HCT116 (cell line): ENCODE measurements around the gene NLRP5. TPM values are rescaled to one million over a fixed set of nuclear protein-coding genes. Genes with fewer than 3 reads are reported as not detected.

Experiments
- ATAC-seq: fragments of 200-7000 bp; cut with Tn5 transposase; 2 replicates; pipeline ENCODE4 v1.9.1; 2020; ENCODE audit warnings: mild to moderate bottlenecking, moderate library complexity
- BruUV-seq: library from RNA; stranded (reverse); fragments of 400-500 nt; replicated peaks from 2 replicates; lab custom pipeline; 2021; lab: Mats Ljungman, UMichigan
- CTCF ChIA-PET: fragments of 300-600 bp; sonication (Branson Sonifier 250); formaldehyde crosslinking; loops from one replicate; lab custom pipeline; 2021; ENCODE audit warnings: antibody characterized with exemption; lab: Charles Lee
- POLR2A ChIA-PET: fragments of 300-600, 350-600 bp; sonication (Branson Sonifier 250); formaldehyde crosslinking; loops from one replicate; lab custom pipeline; 2021; ENCODE audit warnings: antibody characterized with exemption; lab: Charles Lee
- RAD21 ChIA-PET, 2 experiments: fragments of 300-600 bp; sonication (Branson Sonifier 250); formaldehyde crosslinking; loops; one replicate each; lab custom pipeline; 2023; ENCODE audit warnings: low total read pairs in 2 of 2; ENCODE audit not compliant: uncharacterized antibody in 2 of 2, unreplicated experiment in 2 of 2, low non-redundant PET in 1 of 2; lab: Charles Lee
- DNase-seq: peaks from one replicate; pipeline ENCODE4 v3.0.0-alpha.2; 2010; ENCODE audit warnings: low read depth, low spot score
- H2AFZ ChIP-seq: fragments of 200-600 bp; shearing (Covaris generic), sonication (generic); 2 replicates; pipeline ENCODE4 v1.6.1; 2017; ENCODE audit warnings: low read depth, mixed run types, mixed read lengths, antibody characterized with exemption, low read length; ENCODE audit not compliant: poor library complexity, severe bottlenecking
- H3K27ac ChIP-seq: 2 replicates; pipeline ENCODE4 v1.5.1; 2012; ENCODE audit warnings: low read depth, low read length
- H3K27me3 ChIP-seq: fragments of 200-600 bp; sonication (generic); 2 replicates; pipeline ENCODE4 v1.6.1; 2016; ENCODE audit warnings: mixed run types, low read length, mixed read lengths; ENCODE audit not compliant: insufficient read depth
- H3K36me3 ChIP-seq, 2 experiments: fragments of 200-500 bp in 1 of 2; fragments of 200-600 bp in 1 of 2; sonication (Bioruptor generic) in 1 of 2; sonication (generic) in 1 of 2; 2 replicates each; pipeline versions ENCODE4 v1.5.1 to v1.6.1; 2014 to 2016; ENCODE audit warnings: low read length in 2 of 2, inconsistent platforms in 1 of 2, mixed read lengths in 1 of 2, mixed run types in 1 of 2; ENCODE audit not compliant: insufficient read depth in 2 of 2, control insufficient read depth in 1 of 2
- H3K4me1 ChIP-seq, 2 experiments: fragments of 200-600 bp in 1 of 2; sonication (generic) in 1 of 2; 2 replicates each; pipeline versions ENCODE4 v1.5.1 to v1.6.1; 2012 to 2017; ENCODE audit warnings: low read length in 2 of 2, inconsistent platforms in 1 of 2, mild to moderate bottlenecking in 1 of 2, mixed read lengths in 1 of 2, mixed run types in 1 of 2, moderate library complexity in 1 of 2; ENCODE audit not compliant: insufficient read depth in 2 of 2, control insufficient read depth in 1 of 2
- H3K4me2 ChIP-seq: fragments of 200-600 bp; sonication (generic); 2 replicates; pipeline ENCODE4 v1.6.1; 2017; ENCODE audit warnings: mixed run types, low read length, mixed read lengths
- H3K4me3 ChIP-seq, 2 experiments: fragments of 200-600 bp in 1 of 2; sonication (generic) in 1 of 2; replicated peaks in 1 of 2; 2 replicates each; pipeline ENCODE4 v1.5.1; 2011 to 2016; ENCODE audit warnings: low read length in 2 of 2, control low read depth in 1 of 2, low read depth in 1 of 2, mild to moderate bottlenecking in 1 of 2, mixed read lengths in 1 of 2, mixed run types in 1 of 2
- H3K79me2 ChIP-seq: fragments of 200-600 bp; sonication (generic); 2 replicates; pipeline ENCODE4 v1.6.1; 2017; ENCODE audit warnings: mild to moderate bottlenecking, mixed run types, low read length, moderate library complexity, mixed read lengths; ENCODE audit not compliant: insufficient read depth
- H3K9ac ChIP-seq: fragments of 200-600 bp; sonication (generic); 2 replicates; pipeline ENCODE4 v1.6.1; 2016; ENCODE audit warnings: low read length, mixed read lengths
- H3K9me2 ChIP-seq: fragments of 200-600 bp; sonication (generic), shearing (Covaris generic); 2 replicates; pipeline ENCODE4 v1.6.1; 2017; ENCODE audit warnings: mixed run types, mild to moderate bottlenecking, moderate library complexity; ENCODE audit not compliant: insufficient read depth
- H3K9me3 ChIP-seq, 2 experiments: fragments of 200-500 bp in 1 of 2; fragments of 200-600 bp in 1 of 2; sonication (Bioruptor generic) in 1 of 2; sonication (generic) in 1 of 2; 2 replicates each; pipeline ENCODE4 v1.6.1; 2014 to 2017; ENCODE audit warnings: low read length in 2 of 2, mixed read lengths in 2 of 2, inconsistent platforms in 1 of 2, low read depth in 1 of 2, mild to moderate bottlenecking in 1 of 2, mixed run types in 1 of 2, moderate library complexity in 1 of 2; ENCODE audit not compliant: control insufficient read depth in 1 of 2, insufficient read depth in 1 of 2
- H4K20me1 ChIP-seq: fragments of 200-600 bp; sonication (generic), shearing (Covaris generic); 2 replicates; pipeline ENCODE4 v1.6.1; 2017; ENCODE audit warnings: mixed run types, mild to moderate bottlenecking, moderate library complexity; ENCODE audit not compliant: insufficient read depth
- CBX3 ChIP-seq: IDR thresholded peaks from 2 replicates; pipeline ENCODE4 v1.6.1; 2012; ENCODE audit warnings: low read depth
- CEBPB ChIP-seq: IDR thresholded peaks from 2 replicates; pipeline ENCODE4 v1.6.1; 2012; ENCODE audit warnings: low read depth
- FOSL1 ChIP-seq: IDR thresholded peaks from 2 replicates; pipeline ENCODE4 v1.6.1; 2012; ENCODE audit warnings: low read depth
- SIN3A ChIP-seq: IDR thresholded peaks from 2 replicates; pipeline ENCODE4 v1.6.1; 2012; ENCODE audit warnings: low read depth
- SRF ChIP-seq: IDR thresholded peaks from 2 replicates; pipeline ENCODE4 v1.6.1; 2012; ENCODE audit warnings: low read depth
- intact Hi-C: fragments of 100-400 bp; cut with micrococcal nuclease; formaldehyde crosslinking; loops from 2 replicates; pipeline ENCODE4 v1.10.0; 2022
- total RNA-seq: library from RNA; stranded (reverse); gene quantifications from one replicate; pipeline ENCODE4 v1.2.1, GENCODE V29; 2021; ENCODE audit not compliant: unreplicated experiment
- TF ChIP-seq, protein P1 (sequence below): IDR thresholded peaks from 2 replicates; pipeline ENCODE4 v1.6.1; 2011; ENCODE audit warnings: mild to moderate bottlenecking, low read length, moderate library complexity; ENCODE audit not compliant: insufficient replicate concordance; ENCODE audit errors: extremely low read depth
- TF ChIP-seq, protein P2 (sequence below): IDR thresholded peaks from 2 replicates; pipeline ENCODE4 v1.6.1; 2012; ENCODE audit warnings: low read depth

The NLRP5 gene
- total RNA-seq, 1 experiment from 2014 or later = 0.30 TPM

DNA sequence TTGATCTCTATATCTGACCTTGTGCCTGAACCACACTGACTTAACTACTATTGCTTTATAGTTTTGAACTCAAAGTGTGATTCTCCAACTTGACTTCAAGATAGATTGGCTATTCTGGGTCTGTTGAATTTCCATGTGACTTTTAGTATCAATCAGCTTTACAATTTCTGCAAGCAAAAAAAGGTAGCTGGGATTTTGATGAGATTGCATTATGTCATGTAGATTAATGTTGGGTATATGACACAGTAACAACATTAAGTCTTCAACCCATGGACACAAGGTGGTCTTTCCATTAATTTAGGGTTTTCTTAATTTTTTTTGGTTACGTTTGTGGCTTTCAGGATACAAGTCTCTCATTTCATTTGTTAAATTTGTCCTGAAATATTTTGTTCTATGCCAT lies 28.2 kb downstream of the NLRP5 start:
- RAD21 ChIA-PET = no interaction called here
- H3K9me2 ChIP-seq = no peaks in the 10 kb centered on the region
- DNase-seq (no peak), ATAC-seq (no peak)
- H2AFZ ChIP-seq = no peak overlapping the region
- TF ChIP-seq FOSL1 = no peak
- TF ChIP-seq SIN3A = no peak
- POLR2A ChIA-PET = no interaction called here
- no TSS peak for BruUV-seq
- no peaks in the 10 kb centered on the region for H3K9me3 ChIP-seq
- intact Hi-C loops = no loop called here
- H3K4me1 ChIP-seq = no peaks in the 10 kb centered on the region
- CTCF ChIA-PET = no interaction called here
- no peak overlapping the region for H3K9ac ChIP-seq
- no peak overlapping the region for H3K27ac ChIP-seq
- no peaks in the 10 kb centered on the region; a peak in 1 of 4 replicates for H3K36me3 ChIP-seq
- no peak overlapping the region for H3K4me2 ChIP-seq
- H3K79me2 ChIP-seq = no peaks in the 10 kb centered on the region
- H3K4me3 ChIP-seq = no peak overlapping the region
- no peaks in the 10 kb centered on the region for H4K20me1 ChIP-seq
- H3K27me3 ChIP-seq = no peaks in the 10 kb centered on the region

DNA sequence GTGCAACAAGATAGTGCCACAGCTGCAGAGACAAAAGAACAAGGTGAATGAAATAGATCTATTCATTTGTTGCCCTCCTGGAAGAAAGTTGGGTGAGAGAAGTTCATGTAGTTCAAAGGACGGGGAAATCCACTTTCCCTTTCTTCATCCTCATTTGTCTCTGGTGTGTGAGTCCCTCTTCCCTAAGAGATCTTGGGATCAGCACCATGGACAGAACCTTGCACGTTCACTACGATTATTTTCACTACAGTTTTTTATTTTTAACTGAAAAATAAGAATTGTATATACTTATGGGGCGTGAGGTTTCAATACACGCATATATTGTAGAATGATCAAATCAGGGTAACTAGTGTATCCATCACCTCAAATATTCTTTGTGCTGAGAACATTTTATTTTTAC lies 29.2 kb downstream of the NLRP5 start:
- BruUV-seq = no TSS peak
- ATAC-seq (no peak), DNase-seq (no peak)
- H3K27ac ChIP-seq = no peak overlapping the region
- no peak overlapping the region for H2AFZ ChIP-seq
- H3K9me3 ChIP-seq = no peaks in the 10 kb centered on the region
- no peaks in the 10 kb centered on the region for H3K79me2 ChIP-seq
- no peaks in the 10 kb centered on the region for H3K9me2 ChIP-seq
- RAD21 ChIA-PET = no interaction called here
- H3K36me3 ChIP-seq = no peaks in the 10 kb centered on the region; a peak in 1 of 4 replicates
- no peaks in the 10 kb centered on the region for H3K4me1 ChIP-seq
- no peak overlapping the region for H3K9ac ChIP-seq
- no peaks in the 10 kb centered on the region for H3K27me3 ChIP-seq
- no peak overlapping the region for H3K4me3 ChIP-seq
- intact Hi-C loops = no loop called here
- TF ChIP-seq, protein P1, sequence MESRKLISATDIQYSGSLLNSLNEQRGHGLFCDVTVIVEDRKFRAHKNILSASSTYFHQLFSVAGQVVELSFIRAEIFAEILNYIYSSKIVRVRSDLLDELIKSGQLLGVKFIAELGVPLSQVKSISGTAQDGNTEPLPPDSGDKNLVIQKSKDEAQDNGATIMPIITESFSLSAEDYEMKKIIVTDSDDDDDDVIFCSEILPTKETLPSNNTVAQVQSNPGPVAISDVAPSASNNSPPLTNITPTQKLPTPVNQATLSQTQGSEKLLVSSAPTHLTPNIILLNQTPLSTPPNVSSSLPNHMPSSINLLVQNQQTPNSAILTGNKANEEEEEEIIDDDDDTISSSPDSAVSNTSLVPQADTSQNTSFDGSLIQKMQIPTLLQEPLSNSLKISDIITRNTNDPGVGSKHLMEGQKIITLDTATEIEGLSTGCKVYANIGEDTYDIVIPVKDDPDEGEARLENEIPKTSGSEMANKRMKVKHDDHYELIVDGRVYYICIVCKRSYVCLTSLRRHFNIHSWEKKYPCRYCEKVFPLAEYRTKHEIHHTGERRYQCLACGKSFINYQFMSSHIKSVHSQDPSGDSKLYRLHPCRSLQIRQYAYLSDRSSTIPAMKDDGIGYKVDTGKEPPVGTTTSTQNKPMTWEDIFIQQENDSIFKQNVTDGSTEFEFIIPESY = no peak
- no peak for TF ChIP-seq CBX3
- TF ChIP-seq, protein P2, sequence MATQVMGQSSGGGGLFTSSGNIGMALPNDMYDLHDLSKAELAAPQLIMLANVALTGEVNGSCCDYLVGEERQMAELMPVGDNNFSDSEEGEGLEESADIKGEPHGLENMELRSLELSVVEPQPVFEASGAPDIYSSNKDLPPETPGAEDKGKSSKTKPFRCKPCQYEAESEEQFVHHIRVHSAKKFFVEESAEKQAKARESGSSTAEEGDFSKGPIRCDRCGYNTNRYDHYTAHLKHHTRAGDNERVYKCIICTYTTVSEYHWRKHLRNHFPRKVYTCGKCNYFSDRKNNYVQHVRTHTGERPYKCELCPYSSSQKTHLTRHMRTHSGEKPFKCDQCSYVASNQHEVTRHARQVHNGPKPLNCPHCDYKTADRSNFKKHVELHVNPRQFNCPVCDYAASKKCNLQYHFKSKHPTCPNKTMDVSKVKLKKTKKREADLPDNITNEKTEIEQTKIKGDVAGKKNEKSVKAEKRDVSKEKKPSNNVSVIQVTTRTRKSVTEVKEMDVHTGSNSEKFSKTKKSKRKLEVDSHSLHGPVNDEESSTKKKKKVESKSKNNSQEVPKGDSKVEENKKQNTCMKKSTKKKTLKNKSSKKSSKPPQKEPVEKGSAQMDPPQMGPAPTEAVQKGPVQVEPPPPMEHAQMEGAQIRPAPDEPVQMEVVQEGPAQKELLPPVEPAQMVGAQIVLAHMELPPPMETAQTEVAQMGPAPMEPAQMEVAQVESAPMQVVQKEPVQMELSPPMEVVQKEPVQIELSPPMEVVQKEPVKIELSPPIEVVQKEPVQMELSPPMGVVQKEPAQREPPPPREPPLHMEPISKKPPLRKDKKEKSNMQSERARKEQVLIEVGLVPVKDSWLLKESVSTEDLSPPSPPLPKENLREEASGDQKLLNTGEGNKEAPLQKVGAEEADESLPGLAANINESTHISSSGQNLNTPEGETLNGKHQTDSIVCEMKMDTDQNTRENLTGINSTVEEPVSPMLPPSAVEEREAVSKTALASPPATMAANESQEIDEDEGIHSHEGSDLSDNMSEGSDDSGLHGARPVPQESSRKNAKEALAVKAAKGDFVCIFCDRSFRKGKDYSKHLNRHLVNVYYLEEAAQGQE = peak; percentile 74
- TF ChIP-seq FOSL1 = no peak
- no peak for TF ChIP-seq CEBPB
- TF ChIP-seq SRF = no peak
- POLR2A ChIA-PET = no interaction called here
- H3K4me2 ChIP-seq = no peak overlapping the region
- CTCF ChIA-PET = no interaction called here
- no peaks in the 10 kb centered on the region for H4K20me1 ChIP-seq
